Measurements from ENCODE around the gene SCNN1B.

SCNN1B gene

GRCh38 chr16:23409522-23409921 is 107.4 kb downstream of the SCNN1B start:
- no peaks in the 10 kb centered on the region for H3K27me3 Mint-ChIP-seq (ENCODE audit: low read depth)

GRCh38 chr16:23410176-23410575 is 108.1 kb downstream of the SCNN1B start:
- TF ChIP-seq CTCF (IDR thresholded peaks at IDR 0.05; ENCODE audit: unreplicated experiment in 3 of 3), result no peak
- peaks cover 34% of the 10 kb centered on the region for H3K4me1 Mint-ChIP-seq
- peaks cover 65% of the 10 kb centered on the region for H3K36me3 Mint-ChIP-seq (ENCODE audit: low read depth)
- no peak overlapping the region for H3K27ac Mint-ChIP-seq
- H3K27me3 Mint-ChIP-seq (ENCODE audit: low read depth), result no peaks in the 10 kb centered on the region
- H3K4me3 Mint-ChIP-seq, result no peak overlapping the region
- H3K9me3 Mint-ChIP-seq, result no peaks in the 10 kb centered on the region

More at GRCh38 chr16:23409522-23409921, 107.4 kb downstream of the SCNN1B start:
- peaks cover 34% of the 10 kb centered on the region for H3K4me1 Mint-ChIP-seq
- H3K4me3 Mint-ChIP-seq, result no peak overlapping the region
- H3K9me3 Mint-ChIP-seq, result no peaks in the 10 kb centered on the region
- H3K36me3 Mint-ChIP-seq (ENCODE audit: low read depth), result peaks cover 65% of the 10 kb centered on the region
- H3K27ac Mint-ChIP-seq, result no peak overlapping the region
- TF ChIP-seq CTCF (IDR thresholded peaks at IDR 0.05; ENCODE audit: unreplicated experiment in 3 of 3), result no peak

- Mint-ChIP-seq H3K4me3 (no peak overlapping the region), H3K27me3 (ENCODE audit: low read depth) (no peaks in the 10 kb centered on the region), H3K4me1 (peaks cover 5% of the 10 kb centered on the region), H3K9me3 (no peaks in the 10 kb centered on the region), H3K27ac (no peak overlapping the region), H3K36me3 (ENCODE audit: low read depth) (peaks cover 50% of the 10 kb centered on the region)
- no peak for TF ChIP-seq CTCF (IDR thresholded peaks at IDR 0.05; ENCODE audit: unreplicated experiment in 3 of 3)
Measured at GRCh38 chr16:23414731-23415130, 112.6 kb downstream of the SCNN1B start.

GRCh38 chr16:23416816-23417215 is 114.7 kb downstream of the SCNN1B start:
- no peak for TF ChIP-seq CTCF (IDR thresholded peaks at IDR 0.05; ENCODE audit: unreplicated experiment in 3 of 3)
- H3K4me1 Mint-ChIP-seq, result peaks cover 4% of the 10 kb centered on the region
- H3K27ac Mint-ChIP-seq, result no peak overlapping the region

GRCh38 chr16:23420011-23420410 is 117.9 kb downstream of the SCNN1B start:
- no peak for TF ChIP-seq CTCF (IDR thresholded peaks at IDR 0.05; ENCODE audit: unreplicated experiment in 3 of 3)
- Mint-ChIP-seq H3K9me3 (no peaks in the 10 kb centered on the region), H3K4me1 (peaks cover 12% of the 10 kb centered on the region), H3K36me3 (ENCODE audit: low read depth) (peaks cover 34% of the 10 kb centered on the region), H3K27me3 (ENCODE audit: low read depth) (no peaks in the 10 kb centered on the region), H3K4me3 (no peak overlapping the region), H3K27ac (peak overlapping the region in 2 of 3 experiments; percentile 11 to 62)

More at GRCh38 chr16:23416816-23417215, 114.7 kb downstream of the SCNN1B start:
- H3K27me3 Mint-ChIP-seq (ENCODE audit: low read depth), result no peaks in the 10 kb centered on the region
- H3K4me3 Mint-ChIP-seq, result no peak overlapping the region
- no peaks in the 10 kb centered on the region for H3K9me3 Mint-ChIP-seq
- peaks cover 39% of the 10 kb centered on the region for H3K36me3 Mint-ChIP-seq (ENCODE audit: low read depth)

GRCh38 chr16:23423496-23424049 is 121.5 kb downstream of the SCNN1B start:
- no peaks in the 10 kb centered on the region for H3K27me3 Mint-ChIP-seq (ENCODE audit: low read depth)
- no peaks in the 10 kb centered on the region for H3K9me3 Mint-ChIP-seq
- H3K4me3 Mint-ChIP-seq, result peak overlapping the region in 1 of 3 experiments; percentile 1
- no peak for TF ChIP-seq CTCF (IDR thresholded peaks at IDR 0.05; ENCODE audit: unreplicated experiment in 3 of 3)
- peaks cover 12% of the 10 kb centered on the region for H3K4me1 Mint-ChIP-seq
- peak overlapping the region; percentile 54 to 92 (median 76) for H3K27ac Mint-ChIP-seq
- peaks cover 30% of the 10 kb centered on the region for H3K36me3 Mint-ChIP-seq (ENCODE audit: low read depth)
